HG02852 (cell line): Measurements from ENCODE around the gene ASZ1.

ENCODE experiments used
- ATAC-seq: cut with Tn5 transposase; IDR thresholded peaks from one replicate; pipeline ENCODE4 v1.9.1; 2021; ENCODE audit warnings: mild to moderate bottlenecking, moderate library complexity; ENCODE audit not compliant: unreplicated experiment

The ASZ1 gene

GRCh38 chr7:117402109-117402508 lies 25.2 kb downstream of the ASZ1 start:
- ATAC-seq = no peak

- peak; percentile 66 for ATAC-seq
Measured at GRCh38 chr7:117401293-117402002, 25.8 kb downstream of the ASZ1 start.

DNA sequence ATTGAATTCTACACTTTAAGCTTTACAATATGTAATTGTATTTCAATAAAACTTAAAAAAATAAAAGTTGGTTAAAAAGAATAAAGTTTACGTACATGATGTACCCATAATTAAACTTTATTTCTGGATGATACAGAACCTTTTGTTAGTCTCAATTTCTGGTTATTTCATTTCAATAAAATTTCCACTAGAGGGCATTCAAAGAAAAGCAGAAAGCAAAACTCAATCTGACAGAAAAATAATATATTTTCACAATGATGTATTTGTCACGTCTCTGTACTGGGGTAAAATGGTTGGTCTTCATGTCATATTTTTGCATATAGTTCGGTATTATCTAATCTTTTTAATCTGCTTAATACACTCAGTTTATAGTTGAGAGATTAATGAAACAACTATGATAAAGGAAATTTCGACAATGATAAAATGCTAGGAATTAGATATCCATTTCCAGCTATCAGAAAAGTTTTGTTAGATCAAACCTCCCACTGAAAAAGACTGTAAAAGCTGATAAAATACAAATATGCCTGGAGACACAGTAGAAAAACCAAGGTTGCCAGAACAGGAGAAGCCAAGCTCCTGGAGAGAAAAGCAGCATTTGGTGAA lies 27.4 kb downstream of the ASZ1 start:
- no peak for ATAC-seq

DNA sequence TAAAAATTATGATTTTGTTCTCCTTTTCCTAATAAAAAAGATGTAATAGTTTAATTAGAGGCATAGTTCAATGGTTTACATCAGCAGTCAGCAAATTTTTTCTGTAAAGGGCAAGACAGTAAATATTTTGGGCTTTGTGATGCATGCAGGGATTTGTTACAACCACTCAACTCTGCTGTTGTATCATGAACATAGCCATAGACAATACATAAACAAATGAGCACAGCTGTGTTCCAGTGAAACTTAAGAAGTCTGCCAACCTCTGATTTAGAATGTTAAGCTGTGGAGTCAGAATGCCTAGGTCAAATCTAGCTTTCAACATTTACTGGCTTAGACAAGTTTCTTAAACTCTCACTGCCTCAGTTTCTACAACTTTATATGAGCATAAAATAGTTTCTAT lies 31.6 kb downstream of the ASZ1 start:
- ATAC-seq = no peak

- no peak for ATAC-seq
Measured at GRCh38 chr7:117393781-117394180, 33.5 kb downstream of the ASZ1 start.

GRCh38 chr7:117389871-117390270 lies 37.4 kb downstream of the ASZ1 start:
- no peak for ATAC-seq

- no peak for ATAC-seq
Measured at GRCh38 chr7:117386110-117386706, 41.1 kb downstream of the ASZ1 start.

DNA sequence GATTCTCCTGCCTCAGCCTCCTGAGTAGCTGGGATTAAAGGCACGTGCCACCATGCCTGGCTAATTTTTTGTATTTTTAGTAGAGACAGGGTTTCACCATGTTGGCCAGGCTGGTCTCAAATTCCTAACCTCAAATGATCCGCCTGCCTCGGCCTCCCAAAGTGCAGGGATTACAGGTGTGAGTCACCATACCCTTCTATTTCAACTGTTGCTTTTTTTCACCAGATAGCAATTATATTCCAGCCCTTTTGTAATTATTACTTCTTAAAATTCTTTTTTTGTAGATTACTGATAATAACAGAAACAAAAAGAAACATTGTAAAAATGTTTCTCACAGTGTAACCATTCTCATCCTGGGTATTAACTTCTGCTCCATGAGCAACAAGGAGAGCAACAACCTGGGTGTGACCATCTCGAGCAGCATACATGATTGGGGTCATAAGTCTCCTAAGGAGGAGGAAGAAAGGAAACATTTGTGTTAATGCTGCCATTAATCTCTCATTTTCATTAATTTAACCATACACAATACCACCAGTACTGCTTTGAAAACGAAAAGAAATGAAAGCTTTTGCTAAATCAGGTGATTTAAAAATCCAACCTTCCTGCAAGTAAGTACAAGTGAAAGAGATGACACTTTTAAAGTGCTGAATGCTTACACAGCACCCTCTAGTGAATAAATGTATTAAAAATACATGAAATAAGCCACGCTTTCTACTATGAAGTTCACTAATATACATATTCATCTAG lies 41.8 kb downstream of the ASZ1 start:
- peak; percentile 76 for ATAC-seq

DNA sequence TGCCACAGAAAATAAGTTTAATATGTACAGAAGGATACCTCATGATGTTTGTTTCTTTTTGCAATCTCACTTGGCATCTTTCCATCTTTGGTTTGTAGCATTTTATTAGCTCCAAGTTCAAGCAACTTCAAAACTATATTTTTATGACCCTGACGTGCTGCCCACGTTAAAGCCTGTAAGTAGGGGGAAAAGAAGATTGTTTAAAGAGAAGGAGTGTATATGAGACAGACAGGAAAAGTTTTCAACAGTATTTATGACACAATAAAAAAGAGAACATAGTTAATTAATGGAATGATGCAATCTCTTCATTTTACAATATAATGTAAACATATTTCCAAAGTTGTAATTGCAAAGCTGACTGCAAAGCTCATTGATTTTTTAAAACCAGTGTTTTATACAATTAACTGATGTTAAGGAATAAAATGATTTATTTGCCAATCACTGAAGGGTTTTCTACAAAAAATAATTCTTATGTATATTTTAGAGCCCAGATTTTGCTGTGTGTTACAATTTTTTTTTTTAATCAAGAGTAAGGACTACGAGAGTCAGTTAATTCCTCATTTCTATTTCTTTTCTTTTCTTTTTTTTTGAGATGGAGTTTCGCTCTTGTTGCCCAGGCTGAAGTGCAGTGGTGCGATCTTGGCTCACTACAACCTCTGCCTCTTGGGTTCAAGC lies 42.5 kb downstream of the ASZ1 start:
- ATAC-seq = no peak

DNA sequence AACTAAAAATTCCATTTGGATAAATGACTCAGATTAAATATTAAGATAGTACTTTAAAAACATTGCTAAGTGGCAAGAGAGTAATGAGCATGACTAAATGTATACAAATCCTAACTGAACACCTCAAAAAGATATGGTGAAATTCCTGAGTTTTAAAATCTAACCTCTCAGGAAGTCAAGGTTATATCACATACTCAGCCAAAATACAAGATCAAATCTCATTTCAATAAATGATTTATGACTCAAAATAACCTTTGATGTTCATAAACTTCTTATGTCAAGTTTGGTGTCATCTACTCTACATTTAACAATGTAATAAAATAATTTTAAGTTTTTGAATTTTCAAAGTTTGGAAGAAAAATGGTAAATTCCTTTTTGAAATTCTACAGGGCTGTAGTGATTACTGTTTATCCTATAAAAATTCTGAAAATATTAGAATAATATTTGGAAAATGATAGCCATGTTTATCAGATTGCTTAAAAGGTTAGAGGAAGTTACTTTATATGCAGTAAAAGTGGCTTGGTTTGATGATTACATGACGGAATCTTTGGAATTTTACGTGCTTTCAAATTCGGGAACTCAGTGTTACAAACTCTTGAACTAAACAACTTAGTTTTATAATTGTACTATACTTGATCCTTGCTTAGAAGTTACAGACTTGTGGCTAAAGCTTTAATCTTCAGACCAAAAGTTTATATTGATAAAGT lies 43.7 kb downstream of the ASZ1 start:
- no peak for ATAC-seq

DNA sequence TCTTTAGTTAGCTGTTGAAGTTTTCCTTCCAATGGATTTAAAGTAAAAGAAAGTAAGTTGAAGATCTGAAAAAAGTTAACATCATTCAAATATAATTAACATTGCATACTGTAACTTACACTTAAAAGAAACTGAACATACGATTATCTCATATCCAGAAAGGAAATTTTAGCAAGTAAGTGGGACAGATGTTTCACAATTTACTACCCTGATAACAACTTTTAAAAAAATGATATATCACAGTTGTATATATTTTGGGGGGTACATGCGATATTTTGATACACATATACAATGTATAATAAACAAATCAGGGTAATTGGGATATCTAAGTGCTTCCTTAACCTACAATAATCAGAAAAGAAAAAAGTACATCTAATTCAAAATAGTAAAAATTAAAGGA lies 44.2 kb downstream of the ASZ1 start:
- no peak for ATAC-seq

DNA sequence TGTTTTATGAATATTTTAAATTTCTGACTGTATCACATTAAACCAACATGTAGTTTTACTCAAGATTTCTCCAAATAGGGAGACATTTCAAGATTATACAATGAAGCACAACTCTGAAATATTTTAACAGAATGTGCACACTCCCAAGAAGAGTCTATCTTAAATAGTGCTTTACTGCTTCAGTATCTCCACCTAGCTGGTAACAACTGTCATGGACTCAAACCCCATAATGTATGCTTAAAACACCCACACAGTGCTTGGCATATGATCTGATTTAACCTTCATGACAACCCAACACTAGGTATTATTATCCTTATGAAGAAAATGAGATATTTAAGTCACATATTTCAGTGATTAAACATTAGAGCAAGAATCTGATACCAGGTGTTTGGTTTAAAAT lies 45.9 kb downstream of the ASZ1 start:
- ATAC-seq = no peak

- ATAC-seq = no peak
Measured at GRCh38 chr7:117375380-117375779, 51.9 kb downstream of the ASZ1 start.

GRCh38 chr7:117372073-117372472 lies 55.2 kb downstream of the ASZ1 start:
- no peak for ATAC-seq

DNA sequence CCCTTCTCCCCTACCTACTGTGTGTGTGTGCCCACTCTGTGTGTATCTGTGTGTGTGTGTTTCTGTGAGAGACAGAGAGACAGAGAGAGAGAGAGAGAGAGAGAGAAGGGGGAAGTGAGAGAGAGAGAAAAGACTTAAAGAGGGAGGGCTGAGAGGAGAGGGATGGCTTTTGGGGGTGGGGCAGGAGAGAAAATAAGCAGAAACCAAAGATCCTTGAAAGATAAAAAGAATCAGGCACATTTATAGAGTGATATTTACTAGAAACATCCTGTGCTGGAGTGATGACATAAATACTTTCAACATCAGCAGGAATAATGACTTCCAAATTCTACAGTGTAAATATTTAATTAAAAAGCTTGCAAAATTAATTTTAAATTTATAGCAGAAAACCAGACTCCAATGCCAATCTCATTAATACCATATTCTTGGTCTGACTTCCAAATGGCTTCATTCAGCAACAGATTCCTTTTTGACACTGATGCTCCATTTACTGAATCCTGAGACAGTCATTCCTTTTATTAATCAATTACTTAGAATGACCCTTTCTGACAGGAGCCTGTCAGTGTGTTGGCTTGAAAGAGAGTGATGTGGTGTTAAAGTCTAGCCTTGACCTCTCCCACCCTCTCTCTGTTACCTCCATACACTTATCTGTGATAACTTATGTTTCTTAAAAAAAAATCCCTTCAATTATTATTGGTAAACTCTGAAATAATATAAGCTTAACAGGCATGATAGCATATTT lies 62.8 kb downstream of the ASZ1 start:
- ATAC-seq = no peak

- ATAC-seq = peak; percentile 61
Measured at GRCh38 chr7:117362294-117362888, 64.9 kb downstream of the ASZ1 start.

- no peak for ATAC-seq
Measured at GRCh38 chr7:117350027-117350426, 77.3 kb downstream of the ASZ1 start.

- no peak for ATAC-seq
Measured at GRCh38 chr7:117349570-117349969, 77.7 kb downstream of the ASZ1 start.

GRCh38 chr7:117347962-117348672 lies 79.2 kb downstream of the ASZ1 start:
- ATAC-seq = peak; percentile 95
